HL-60 (cell line): Measurements from ENCODE around the gene BHMT.

Experiments used
- GABPA ChIP-seq: IDR thresholded peaks from 2 replicates; pipeline ENCODE4 v1.6.1; 2012; ENCODE audit warnings: low read depth
- POLR2AphosphoS5 ChIP-seq: IDR thresholded peaks from 2 replicates; pipeline ENCODE4 v1.6.1; 2012; ENCODE audit warnings: low read depth
- TF ChIP-seq, protein P1 (sequence below): IDR thresholded peaks from one replicate; pipeline ENCODE4 v1.5.1; 2011; ENCODE audit warnings: low read length, control low read depth, inconsistent platforms; ENCODE audit not compliant: insufficient read depth

DNA sequence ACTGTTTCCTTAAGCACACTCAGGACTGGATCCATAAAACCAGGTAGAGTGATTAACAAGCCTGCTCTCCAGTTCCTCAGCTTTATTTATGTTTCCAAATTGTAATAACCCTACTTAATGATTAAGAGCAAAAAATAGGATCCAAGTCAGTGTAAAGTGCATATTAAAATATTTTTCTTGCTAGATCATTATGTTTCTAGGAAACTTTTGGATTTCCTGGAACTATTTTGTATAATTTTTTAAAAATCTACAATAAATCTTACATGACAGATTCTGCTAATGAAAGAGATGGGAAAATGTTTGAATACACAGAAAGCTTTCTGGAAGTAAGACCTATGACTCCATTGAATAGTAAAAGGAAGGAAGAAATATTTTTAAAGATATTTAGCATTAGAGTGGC lies 35.5 kb downstream of the BHMT start:
- TF ChIP-seq, protein P1, sequence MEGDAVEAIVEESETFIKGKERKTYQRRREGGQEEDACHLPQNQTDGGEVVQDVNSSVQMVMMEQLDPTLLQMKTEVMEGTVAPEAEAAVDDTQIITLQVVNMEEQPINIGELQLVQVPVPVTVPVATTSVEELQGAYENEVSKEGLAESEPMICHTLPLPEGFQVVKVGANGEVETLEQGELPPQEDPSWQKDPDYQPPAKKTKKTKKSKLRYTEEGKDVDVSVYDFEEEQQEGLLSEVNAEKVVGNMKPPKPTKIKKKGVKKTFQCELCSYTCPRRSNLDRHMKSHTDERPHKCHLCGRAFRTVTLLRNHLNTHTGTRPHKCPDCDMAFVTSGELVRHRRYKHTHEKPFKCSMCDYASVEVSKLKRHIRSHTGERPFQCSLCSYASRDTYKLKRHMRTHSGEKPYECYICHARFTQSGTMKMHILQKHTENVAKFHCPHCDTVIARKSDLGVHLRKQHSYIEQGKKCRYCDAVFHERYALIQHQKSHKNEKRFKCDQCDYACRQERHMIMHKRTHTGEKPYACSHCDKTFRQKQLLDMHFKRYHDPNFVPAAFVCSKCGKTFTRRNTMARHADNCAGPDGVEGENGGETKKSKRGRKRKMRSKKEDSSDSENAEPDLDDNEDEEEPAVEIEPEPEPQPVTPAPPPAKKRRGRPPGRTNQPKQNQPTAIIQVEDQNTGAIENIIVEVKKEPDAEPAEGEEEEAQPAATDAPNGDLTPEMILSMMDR = no peak
- TF ChIP-seq GABPA (no peak), POLR2AphosphoS5 (no peak)
